Erythroblast (primary cell): ENCODE results near the gene THADA.

Experiments used
- GATA1 ChIP-seq: IDR thresholded peaks from 2 replicates; pipeline ENCODE4 v1.6.1; 2011; ENCODE audit warnings: low read depth, mild to moderate bottlenecking, control low read depth, low read length, moderate library complexity
- POLR2A ChIP-seq: IDR thresholded peaks from 2 replicates; pipeline ENCODE4 v1.6.1; 2011; ENCODE audit warnings: mild to moderate bottlenecking, low read length

DNA sequence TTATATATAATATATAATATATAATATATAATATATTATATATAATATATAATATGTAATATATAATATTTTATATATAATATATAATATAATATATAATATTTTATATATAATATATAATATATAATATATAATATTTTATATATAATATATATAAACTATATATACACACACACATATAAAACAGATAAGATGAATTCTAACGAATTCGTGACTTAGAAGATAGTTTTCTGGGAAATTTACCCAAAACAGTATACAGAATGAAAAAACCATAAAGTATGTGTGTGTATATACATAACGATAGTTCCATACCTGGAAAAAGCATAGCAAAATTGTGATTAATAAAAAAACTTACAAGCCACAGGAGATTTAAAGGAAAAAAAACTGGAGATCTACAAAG, 80.6 kb downstream of the THADA start:
- TF ChIP-seq POLR2A (no peak), GATA1 (no peak)
